Activated CD4-positive, alpha-beta T cell treated with anti-CD3 and anti-CD28 coated beads for 24 hours (primary cell): ENCODE results near the gene PTK7.

Source experiments
- DNase-seq, 2 donors: peaks; one replicate each; pipeline ENCODE4 v3.0.0-alpha.2; 2020; ENCODE audit warnings: low read depth in 2 of 2

PTK7 gene

DNA sequence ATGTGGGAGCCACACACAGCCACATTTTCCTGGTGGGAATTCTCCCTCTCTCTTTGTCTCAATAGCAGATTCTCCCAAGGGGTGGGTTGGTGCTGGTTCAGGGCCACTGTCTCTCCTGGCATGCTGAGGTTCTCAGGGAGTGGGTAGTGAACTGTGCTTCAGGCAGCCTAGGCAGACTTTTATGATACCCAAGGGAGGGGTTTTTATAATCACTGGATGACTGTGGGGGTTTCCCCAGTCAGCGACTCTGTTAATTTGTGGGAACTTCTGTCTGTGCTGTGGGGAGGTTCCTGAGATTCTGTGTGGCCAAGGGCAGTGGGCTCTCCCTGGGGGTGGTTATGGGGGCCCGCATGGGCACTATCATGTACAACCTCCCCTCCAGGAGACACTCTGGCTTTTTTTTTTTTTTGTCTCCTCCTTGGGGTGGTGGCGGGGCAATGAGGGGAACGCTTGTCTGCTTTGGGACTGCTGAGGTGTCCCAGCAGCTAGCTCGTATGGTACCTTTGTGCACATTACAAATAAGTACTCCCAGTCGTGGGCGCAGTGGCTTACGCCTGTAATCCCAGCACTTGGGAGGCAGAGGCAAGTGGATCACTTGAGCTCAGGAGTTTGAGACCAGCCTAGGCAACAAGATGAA is 10.0 kb downstream of the PTK7 start:
- DNase-seq = no peak

DNA sequence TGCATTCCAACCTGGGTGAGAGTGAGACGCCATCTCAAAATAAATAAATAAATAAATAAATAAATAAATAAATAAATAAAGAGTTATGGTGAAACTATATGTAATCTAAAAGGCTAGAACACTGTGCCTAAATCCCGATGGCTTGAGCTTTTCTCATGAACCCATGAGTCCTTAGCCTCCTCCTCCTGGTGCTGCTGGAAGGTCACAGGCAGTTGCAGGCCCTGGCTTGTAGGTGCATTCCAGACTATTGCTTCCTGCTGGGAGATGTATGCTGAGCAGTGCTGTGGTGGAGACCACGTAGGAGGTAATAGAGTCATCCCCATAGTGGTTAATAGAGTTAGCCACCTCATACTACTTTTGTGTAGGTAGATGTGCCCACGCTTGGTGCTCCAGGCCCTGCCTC is 12.5 kb downstream of the PTK7 start:
- DNase-seq = no peak

DNA sequence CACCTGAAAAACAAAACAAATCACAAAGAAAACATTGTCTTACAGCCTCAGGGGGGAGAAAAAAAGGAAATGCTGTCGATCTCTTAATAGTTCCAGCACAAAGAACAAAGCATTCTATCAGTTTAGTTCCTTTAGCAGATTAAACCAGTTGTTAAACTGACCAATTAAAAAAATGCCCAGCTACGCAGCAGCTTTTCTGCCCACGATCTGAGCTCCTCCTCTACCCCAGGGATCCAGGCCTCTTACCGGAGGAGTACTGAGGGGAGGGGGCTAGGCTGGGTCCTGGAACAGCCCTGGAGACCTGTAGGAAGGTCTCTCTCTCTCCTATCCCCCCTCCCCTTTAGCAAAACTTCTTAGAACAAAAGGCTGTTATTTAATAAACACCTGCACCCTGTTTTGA is 13.4 kb downstream of the PTK7 start:
- DNase-seq = no peak

GRCh38 chr6:43089874-43090558 is 13.9 kb downstream of the PTK7 start:
- DNase-seq = no peak

- DNase-seq = no peak
Observed at GRCh38 chr6:43090559-43090956, 14.4 kb downstream of the PTK7 start.

DNA sequence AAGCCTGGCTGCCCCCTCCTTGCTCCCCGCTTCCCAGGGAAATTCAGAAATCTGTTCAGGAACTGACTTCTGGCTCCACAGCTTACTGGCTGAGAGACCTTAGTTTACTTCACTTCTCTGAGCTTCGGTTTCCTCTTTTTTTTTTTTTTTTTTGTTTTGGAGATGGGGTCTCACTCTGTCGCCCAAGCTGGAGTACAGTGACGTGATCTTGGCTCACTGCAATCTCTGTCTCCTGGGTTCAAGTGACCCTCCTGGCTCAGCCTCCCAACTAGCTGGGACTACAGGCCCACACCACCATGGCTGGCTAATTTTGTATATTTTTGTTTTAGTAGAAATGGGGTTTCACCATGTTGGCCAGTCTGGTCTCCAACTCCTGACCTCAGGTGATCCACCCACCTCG is 14.9 kb downstream of the PTK7 start:
- DNase-seq = no peak

- no peak for DNase-seq
Observed at GRCh38 chr6:43091436-43091991, 15.4 kb downstream of the PTK7 start.

- DNase-seq = no peak
Observed at GRCh38 chr6:43092635-43093034, 16.5 kb downstream of the PTK7 start.

- DNase-seq = no peak
Observed at GRCh38 chr6:43093436-43094289, 17.5 kb downstream of the PTK7 start.

- DNase-seq = no peak
Observed at GRCh38 chr6:43095939-43096338, 19.8 kb downstream of the PTK7 start.

DNA sequence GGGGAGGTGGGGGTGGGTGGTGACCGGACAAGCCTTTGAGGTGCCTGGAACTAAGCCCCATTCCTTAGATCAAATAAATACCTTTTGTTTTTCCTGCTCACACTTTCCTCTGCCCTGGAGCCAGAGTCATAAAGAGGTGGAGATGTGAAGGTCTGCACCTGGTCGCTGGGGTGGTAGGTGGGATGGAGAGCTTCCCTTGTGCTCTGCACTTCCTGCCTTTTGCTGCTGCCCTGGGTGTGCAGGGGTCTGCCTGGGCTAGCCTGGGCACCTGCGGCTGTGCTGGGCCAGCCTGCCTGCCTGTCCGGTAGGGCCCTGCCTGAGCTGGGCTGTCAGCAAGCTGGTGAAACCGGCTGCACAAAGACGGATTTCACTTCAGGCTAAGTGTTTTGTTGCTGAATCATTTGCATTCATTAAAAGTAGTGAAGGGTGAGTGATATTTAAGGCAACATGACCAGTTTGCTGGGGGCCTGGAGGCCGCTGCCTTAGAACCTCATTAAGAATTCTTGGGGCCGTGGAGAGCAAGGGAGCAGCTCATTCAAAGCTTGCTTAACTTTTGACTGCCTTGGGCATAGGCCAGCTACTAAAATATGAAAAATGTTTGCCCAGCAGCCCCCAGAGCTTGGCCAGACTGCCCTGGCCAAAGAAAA is 20.5 kb downstream of the PTK7 start:
- DNase-seq = no peak

DNA sequence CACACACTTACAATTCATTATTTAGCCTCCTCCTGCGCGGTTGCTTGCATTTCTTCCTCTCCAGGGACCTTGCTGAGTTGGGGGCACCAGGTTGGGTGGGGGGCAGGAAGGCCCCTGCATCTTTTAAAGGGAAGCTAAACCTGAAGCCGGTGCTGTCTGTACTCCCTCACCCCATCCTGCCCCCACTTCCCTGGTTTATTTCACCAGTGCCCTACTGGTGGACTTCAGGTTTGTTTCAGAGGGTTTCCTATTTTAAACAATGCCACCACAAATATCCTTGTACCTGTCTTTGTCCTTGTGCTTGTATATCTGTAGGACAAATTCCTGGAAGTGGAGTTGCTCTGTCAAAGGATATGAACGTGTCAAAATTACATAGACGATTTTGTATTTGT is 21.0 kb downstream of the PTK7 start:
- DNase-seq = no peak

GRCh38 chr6:43097502-43097901 is 21.4 kb downstream of the PTK7 start:
- DNase-seq = no peak

DNA sequence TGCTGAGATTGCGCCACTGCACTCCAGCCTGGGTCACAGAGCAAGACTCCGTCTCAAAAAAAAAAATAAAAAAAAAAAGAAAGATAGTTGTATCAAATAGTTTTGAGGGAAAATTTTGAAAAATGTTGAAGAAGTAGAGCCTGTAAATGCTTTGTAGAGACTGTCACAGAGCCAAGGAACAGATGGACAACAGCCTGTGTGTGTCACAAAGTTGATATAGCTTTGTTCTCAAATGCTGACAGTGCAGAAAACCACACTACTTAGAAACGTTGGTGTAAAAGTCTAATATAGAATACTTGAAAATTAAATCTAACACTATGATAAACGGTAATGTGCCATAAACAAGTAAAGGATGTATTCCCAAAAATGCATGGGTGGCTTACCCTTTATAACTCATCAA is 25.4 kb downstream of the PTK7 start:
- DNase-seq = no peak

GRCh38 chr6:43103253-43103876 is 27.3 kb downstream of the PTK7 start:
- DNase-seq = no peak

GRCh38 chr6:43105538-43106222 is 29.6 kb downstream of the PTK7 start:
- DNase-seq = no peak

DNA sequence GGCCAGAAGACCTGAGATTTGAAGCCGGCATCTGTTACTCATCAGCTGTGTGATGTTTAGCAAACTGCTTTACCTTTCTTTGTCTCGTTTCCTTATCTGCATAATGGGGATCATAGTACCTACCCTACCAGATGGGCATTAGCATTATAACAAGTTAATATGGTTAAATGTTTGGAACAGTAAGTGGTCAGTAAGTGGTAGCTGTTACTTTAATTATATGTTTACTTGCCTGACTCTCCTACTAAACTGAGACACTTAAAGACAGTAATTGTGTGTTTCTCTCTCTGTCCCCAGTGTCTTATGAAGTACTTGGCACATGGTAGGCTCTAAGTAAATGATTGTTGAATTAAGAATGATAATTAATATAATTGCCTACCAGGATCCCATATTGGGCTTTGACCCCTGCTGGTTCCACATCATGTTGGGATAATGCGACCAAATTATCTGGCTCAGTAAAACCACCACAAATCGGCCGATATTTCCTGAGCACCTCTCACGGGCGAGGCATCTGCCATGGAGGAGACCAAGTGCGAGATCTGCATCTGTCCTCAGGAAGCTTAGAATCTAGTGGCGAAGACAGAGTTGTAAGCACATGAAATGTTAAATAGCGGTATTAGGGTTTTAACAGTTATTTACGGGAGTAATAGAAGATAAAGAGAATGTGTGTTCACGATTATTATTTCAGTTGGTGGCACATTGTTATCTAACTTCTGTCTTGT is 31.4 kb downstream of the PTK7 start:
- no peak for DNase-seq

GRCh38 chr6:43113431-43114260 is 37.5 kb downstream of the PTK7 start:
- DNase-seq = no peak

- no peak for DNase-seq
Observed at GRCh38 chr6:43115365-43115764, 39.3 kb downstream of the PTK7 start.
